Body of pancreas (tissue), 4 donors: ENCODE data around the gene PEX11B. TPM values are rescaled to one million over a fixed set of nuclear protein-coding genes. Genes with fewer than 3 reads are reported as not detected.
"Not testable (repeated sequence)": the region's sequence is repeated elsewhere in the genome, so short reads cannot be mapped to it uniquely, and the experiment has no call there.

ENCODE experiments used
- ATAC-seq: fragments of 150-250 bp; one replicate; pipeline ENCODE4 v1.9.1; 2016
- DNase-seq, 4 donors: peaks; one replicate each; pipeline ENCODE4 v3.0.0-alpha.2; 2019
- H3K27ac ChIP-seq, 4 donors: fragments of 200-600 bp; sonication (generic); 1 replicate in 3 of 4; 2 replicates in 1 of 4; pipeline versions ENCODE4 v1.5.1 to v1.6.1; 2016 to 2019; ENCODE audit warnings: mild to moderate bottlenecking in 1 of 4, mixed read lengths in 1 of 4, moderate library complexity in 1 of 4
- H3K27me3 ChIP-seq, 2 donors: fragments of 200-600 bp; sonication (generic); one replicate each; pipeline ENCODE4 v1.6.0; 2016; ENCODE audit warnings: mild to moderate bottlenecking in 1 of 2
- H3K36me3 ChIP-seq, 2 donors: fragments of 200-600 bp; sonication (generic); replicated peaks in 1 of 2; 2 replicates each; pipeline ENCODE4 v1.5.1; 2016; ENCODE audit warnings: low read depth in 2 of 2; ENCODE audit not compliant: insufficient read depth in 1 of 2
- H3K4me1 ChIP-seq: fragments of 200-600 bp; sonication (generic); one replicate; pipeline ENCODE4 v1.6.0; 2016
- H3K4me3 ChIP-seq, 2 donors: fragments of 200-600 bp; sonication (generic); 1 replicate in 1 of 2; 2 replicates in 1 of 2; pipeline ENCODE4 v1.5.1; 2016 to 2019
- H3K9me3 ChIP-seq, 3 donors: fragments of 200-600 bp; sonication (generic); 1 replicate in 2 of 3; 2 replicates in 1 of 3; pipeline ENCODE4 v1.5.1; 2016
- POLR2A ChIP-seq, 3 donors: fragments of 450-650 bp; IDR thresholded peaks; one replicate each; pipeline ENCODE4 v1.6.1; 2016; ENCODE audit warnings: antibody characterized with exemption in 3 of 3, mild to moderate bottlenecking in 2 of 3
- WGBS, 2 donors: methylation state at CpG; one replicate each; pipeline ENCODE4 v1.1.5; 2017; 5-methylcytosine and 5-hydroxymethylcytosine counted together
- intact Hi-C: fragments of 100-400 bp; cut with DNase I; formaldehyde crosslinking; loops from one replicate; pipeline ENCODE4 v1.15.1; 2023
- total RNA-seq, 2 donors: library from RNA; depleted of rRNA; stranded (reverse); fragments of >200 nt; gene quantifications; one replicate each; pipeline ENCODE4 v1.1.0, GENCODE V29; 2016
- TF ChIP-seq, protein P1 (sequence below), 7 experiments: fragments of 450-650 bp in 4 of 7; fragments of 200-600 bp in 3 of 7; sonication (generic) in 3 of 7; IDR thresholded peaks; one replicate each; pipeline ENCODE4 v1.5.1; 2016 to 2019; ENCODE audit warnings: antibody characterized with exemption in 7 of 7

The PEX11B gene
- total RNA-seq, 2 donors from 2014 or later: 10.5 to 11.4 TPM

- 74 to 85% methylated on average over 8 of the region's 8 CpGs for WGBS, 2 donors
- Histone ChIP-seq H3K4me1 (no peaks in the 10 kb centered on the region), H3K4me3 (no peak overlapping the region), H3K9me3 (no peaks in the 10 kb centered on the region), H3K36me3 (no peaks in the 10 kb centered on the region), H3K27ac (no peak overlapping the region), H3K27me3 (no peaks in the 10 kb centered on the region)
- intact Hi-C loops: no loop called here
- DNase-seq: no peak
- ATAC-seq: no peak
- TF ChIP-seq POLR2A (IDR thresholded peaks at IDR 0.05): no peak
- TF ChIP-seq, protein P1, sequence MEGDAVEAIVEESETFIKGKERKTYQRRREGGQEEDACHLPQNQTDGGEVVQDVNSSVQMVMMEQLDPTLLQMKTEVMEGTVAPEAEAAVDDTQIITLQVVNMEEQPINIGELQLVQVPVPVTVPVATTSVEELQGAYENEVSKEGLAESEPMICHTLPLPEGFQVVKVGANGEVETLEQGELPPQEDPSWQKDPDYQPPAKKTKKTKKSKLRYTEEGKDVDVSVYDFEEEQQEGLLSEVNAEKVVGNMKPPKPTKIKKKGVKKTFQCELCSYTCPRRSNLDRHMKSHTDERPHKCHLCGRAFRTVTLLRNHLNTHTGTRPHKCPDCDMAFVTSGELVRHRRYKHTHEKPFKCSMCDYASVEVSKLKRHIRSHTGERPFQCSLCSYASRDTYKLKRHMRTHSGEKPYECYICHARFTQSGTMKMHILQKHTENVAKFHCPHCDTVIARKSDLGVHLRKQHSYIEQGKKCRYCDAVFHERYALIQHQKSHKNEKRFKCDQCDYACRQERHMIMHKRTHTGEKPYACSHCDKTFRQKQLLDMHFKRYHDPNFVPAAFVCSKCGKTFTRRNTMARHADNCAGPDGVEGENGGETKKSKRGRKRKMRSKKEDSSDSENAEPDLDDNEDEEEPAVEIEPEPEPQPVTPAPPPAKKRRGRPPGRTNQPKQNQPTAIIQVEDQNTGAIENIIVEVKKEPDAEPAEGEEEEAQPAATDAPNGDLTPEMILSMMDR (IDR thresholded peaks at IDR 0.05): no peak
Observed at GRCh38 chr1:145936247-145936646, 17.7 kb upstream of the PEX11B start.

DNA sequence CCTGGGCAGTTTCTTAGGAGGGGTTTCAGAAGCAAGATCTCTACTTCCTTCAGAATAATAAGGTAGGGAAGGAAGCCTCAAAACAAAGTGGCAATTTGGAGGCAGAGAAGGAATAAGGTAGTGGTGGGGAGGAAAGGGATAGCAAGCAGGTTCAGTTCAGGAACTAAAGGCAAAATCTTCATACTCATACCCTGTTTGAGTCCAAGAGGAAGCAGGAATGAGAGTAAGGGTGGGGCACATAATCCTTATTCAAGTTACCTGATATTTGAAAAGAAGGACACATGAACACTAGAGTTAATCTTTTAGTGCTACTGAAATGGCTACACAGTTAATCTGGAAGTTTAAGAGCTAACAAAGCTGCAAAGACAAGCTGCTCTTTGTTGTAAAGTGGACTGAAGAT, 17.2 kb upstream of the PEX11B start:
- TF ChIP-seq, protein P1 (IDR thresholded peaks at IDR 0.05): no peak
- no peak for TF ChIP-seq POLR2A (IDR thresholded peaks at IDR 0.05)
- DNase-seq (no peak), ATAC-seq (no peak)
- H3K36me3 ChIP-seq: no peaks in the 10 kb centered on the region
- no peak overlapping the region for H3K4me3 ChIP-seq
- intact Hi-C loops: no loop called here
- no peaks in the 10 kb centered on the region for H3K4me1 ChIP-seq
- H3K27me3 ChIP-seq: no peaks in the 10 kb centered on the region
- H3K9me3 ChIP-seq: no peaks in the 10 kb centered on the region
- no peak overlapping the region for H3K27ac ChIP-seq

DNA sequence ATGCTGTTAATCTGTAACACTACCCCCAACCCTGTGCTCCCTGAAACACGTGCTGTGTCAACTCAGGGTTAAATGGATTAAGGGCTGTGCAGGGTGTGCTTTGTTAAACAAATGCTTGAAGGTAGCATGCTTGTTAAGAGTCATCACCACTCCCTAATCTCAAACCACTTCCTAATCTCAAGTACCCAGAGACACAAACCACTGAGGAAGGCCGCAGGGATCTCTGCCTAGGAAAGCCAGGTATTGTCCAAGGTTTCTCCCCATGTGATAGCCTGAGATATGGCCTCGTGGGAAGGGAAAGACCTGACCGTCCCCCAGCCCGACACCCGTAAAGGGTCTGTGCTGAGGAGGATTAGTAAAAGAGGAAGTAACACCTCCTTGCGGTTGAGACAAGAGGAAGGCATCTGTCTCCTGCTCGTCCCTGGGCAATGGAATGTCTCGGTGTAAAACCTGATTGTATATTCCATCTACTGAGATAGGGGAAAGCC, 14.0 kb upstream of the PEX11B start:
- ATAC-seq, H3K4me3 ChIP-seq, H3K27me3 ChIP-seq, H3K27ac ChIP-seq, DNase-seq, H3K4me1 ChIP-seq, H3K36me3 ChIP-seq, intact Hi-C loops, H3K9me3 ChIP-seq: not testable (repeated sequence)
- 58 to 70% methylated on average over 9 of the region's 9 CpGs for WGBS, 2 donors

GRCh38 chr1:145927916-145928643, 9.6 kb upstream of the PEX11B start:
- H3K27me3 ChIP-seq: no peaks in the 10 kb centered on the region
- H3K9me3 ChIP-seq: no peaks in the 10 kb centered on the region
- intact Hi-C loops: no loop called here
- ATAC-seq: no peak
- peak overlapping the region; percentile 83 to 97 (median 94) for H3K27ac ChIP-seq
- no peak for DNase-seq
- 50 to 55% methylated on average over 20 of the region's 20 CpGs for WGBS, 2 donors
- no peaks in the 10 kb centered on the region for H3K36me3 ChIP-seq
- peaks cover 12% of the 10 kb centered on the region for H3K4me1 ChIP-seq
- H3K4me3 ChIP-seq: peak overlapping the region; percentile 70 to 95
- no peak for TF ChIP-seq POLR2A (IDR thresholded peaks at IDR 0.05)
- TF ChIP-seq, protein P1 (IDR thresholded peaks at IDR 0.05): no peak

DNA sequence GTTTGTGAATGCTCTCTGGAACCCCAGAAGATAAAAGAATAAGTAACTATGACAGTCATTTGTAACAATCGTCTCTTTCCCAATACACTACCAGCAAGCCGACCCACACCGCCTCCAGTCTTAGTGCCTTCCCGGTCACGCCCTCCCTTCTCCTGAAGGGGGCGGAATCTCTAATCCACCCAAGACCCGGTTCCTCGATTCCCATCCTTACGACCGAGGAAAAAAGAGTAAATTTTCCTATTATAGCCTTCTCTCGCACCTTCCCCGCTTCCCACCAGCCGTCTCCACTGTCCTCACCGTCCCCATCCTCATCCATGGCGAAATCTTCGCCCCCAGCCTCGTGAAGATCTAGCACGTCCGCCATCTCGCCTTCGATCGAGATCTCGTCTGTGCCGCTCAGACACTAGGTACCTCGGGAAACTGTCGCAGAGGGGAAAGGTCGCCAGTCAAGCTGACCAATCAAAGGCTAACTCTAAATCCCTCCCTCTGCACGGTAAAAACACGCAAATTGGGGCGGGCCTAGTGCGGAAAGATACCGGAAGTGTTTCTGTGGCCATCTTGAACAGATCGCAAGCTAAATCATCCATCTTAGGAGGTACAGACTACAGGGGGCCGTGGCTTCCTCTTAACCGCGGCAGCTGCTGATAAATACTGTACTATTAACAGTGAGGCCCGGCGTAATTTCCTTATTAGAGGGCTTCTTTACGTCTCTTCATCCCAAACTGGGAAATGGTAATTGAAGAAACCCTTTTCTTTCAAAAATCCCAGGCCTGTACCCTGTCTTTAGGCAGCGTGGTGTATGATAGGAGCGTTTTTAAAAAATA, 8.8 kb upstream of the PEX11B start, which contains the start of gene RBM8A:
Gene RBM8A (minus strand): TSS at position 422 of the 824 bp plus-strand sequence. CDS start 58 bp downstream, at position 364.
- intact Hi-C loops: no loop called here
- Histone ChIP-seq H3K9me3 (no peaks in the 10 kb centered on the region), H3K27me3 (no peaks in the 10 kb centered on the region), H3K27ac (peak within 1 kb of the TSS; percentile 83 to 97 (median 94)), H3K36me3 (no peaks in the 10 kb centered on the region), H3K4me3 (peak within 1 kb of the TSS; percentile 70 to 95), H3K4me1 (peaks cover 12% of the 10 kb centered on the region)
- TF ChIP-seq, protein P1 (IDR thresholded peaks at IDR 0.05): peak; percentile 27 to 76 (median 46)
- peak; percentile 80 to 99 (median 98) for TF ChIP-seq POLR2A (IDR thresholded peaks at IDR 0.05)
- DNase-seq (peak; percentile 95 to 98 (median 95)), ATAC-seq (peak; percentile 99)
- 0% methylated on average over 28 to 41 of the region's 41 CpGs for WGBS, 2 donors
